HUDEP-2 (cell line): ENCODE results near the gene KIAA0232.

Source experiments
- DNase-seq, 76 experiments: peaks; one replicate each; lab custom pipeline; 2025; ENCODE audit not compliant: unreplicated experiment in 76 of 76; lab: John Stamatoyannopoulos, UW

KIAA0232 gene, protein sequence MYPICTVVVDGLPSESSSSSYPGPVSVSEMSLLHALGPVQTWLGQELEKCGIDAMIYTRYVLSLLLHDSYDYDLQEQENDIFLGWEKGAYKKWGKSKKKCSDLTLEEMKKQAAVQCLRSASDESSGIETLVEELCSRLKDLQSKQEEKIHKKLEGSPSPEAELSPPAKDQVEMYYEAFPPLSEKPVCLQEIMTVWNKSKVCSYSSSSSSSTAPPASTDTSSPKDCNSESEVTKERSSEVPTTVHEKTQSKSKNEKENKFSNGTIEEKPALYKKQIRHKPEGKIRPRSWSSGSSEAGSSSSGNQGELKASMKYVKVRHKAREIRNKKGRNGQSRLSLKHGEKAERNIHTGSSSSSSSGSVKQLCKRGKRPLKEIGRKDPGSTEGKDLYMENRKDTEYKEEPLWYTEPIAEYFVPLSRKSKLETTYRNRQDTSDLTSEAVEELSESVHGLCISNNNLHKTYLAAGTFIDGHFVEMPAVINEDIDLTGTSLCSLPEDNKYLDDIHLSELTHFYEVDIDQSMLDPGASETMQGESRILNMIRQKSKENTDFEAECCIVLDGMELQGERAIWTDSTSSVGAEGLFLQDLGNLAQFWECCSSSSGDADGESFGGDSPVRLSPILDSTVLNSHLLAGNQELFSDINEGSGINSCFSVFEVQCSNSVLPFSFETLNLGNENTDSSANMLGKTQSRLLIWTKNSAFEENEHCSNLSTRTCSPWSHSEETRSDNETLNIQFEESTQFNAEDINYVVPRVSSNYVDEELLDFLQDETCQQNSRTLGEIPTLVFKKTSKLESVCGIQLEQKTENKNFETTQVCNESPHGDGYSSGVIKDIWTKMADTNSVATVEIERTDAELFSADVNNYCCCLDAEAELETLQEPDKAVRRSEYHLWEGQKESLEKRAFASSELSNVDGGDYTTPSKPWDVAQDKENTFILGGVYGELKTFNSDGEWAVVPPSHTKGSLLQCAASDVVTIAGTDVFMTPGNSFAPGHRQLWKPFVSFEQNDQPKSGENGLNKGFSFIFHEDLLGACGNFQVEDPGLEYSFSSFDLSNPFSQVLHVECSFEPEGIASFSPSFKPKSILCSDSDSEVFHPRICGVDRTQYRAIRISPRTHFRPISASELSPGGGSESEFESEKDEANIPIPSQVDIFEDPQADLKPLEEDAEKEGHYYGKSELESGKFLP (N-terminal part only)

DNA sequence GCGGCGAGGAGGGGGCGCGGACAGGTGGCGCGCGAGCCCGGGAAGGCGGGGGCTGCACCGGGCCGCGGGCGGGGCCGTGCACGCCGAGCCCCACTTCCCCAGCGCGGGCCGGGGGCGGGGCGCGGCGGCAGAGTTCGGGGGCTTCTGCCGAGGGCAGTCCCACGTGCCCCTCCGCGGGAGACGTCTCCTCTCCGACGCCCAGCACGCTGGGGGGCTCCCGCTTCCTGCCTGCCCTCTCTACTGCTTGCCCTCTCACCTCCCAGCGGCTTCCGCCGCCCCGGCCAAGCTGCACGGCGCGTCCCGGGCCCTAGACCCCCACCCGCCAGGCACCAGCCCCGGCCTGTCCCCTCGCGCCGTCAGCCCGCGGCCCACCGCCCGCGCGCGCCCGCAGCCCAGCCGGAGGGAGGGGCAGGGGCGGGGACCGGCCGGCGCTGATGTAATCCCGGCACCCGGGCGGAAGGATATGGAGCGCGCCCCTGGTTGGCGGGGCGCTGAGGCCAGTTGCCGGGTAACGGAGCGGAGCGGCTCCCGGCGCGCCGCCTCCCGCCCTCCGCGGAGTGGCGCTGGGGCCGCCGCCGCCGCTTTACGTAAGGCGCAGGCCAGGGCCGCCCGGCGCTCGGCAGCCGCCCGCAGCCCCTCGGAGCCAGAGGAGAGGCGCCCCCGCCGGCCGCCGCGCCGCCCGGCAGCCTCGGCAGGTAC is at the start of gene KIAA0232:
TSS of gene KIAA0232 (plus strand) at position 581 of the 699 bp plus-strand sequence. CDS start 41,727 bp downstream, outside the sequence.
- DNase-seq, result peak in 74 of 76 experiments; percentile 30 to 91 (median 78)

DNA sequence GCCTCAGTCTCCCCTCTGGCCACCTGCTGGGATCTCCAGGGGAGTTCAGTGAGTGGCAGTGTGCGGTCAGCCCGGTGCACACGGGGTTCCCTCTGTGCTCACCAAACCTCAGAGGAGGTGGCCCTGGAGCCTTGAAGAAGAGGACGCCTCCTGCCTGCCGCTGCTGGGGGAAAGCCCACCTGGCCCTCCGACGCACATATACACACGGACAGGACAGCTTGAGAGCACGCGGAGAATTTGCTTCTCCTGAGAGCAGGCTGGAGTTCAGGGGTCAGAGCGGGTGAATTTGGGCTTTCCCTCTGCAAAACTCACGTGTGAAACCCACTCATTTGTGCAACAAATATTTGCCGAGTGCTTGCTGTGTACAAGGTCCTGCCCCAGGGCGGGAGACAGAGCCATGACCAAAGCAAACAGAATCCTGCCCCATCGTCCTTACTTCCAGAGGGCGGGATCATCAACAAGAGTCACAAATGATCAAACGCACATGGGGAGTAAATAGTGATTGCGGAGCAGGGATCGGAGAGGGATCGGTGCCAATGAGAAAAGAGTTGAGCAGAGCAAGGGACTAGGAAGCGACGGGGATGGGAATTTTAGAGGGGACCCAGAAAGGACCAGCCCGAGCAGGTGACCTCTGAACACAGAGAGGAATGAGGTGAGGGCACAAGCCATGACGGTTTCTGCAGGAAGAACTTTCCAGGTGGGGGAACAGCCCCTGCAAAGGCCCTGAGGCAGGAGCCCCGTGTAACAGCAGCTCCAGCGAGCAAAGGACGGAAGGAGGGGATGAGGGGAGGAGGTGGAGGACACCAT is 49.0 kb upstream of the KIAA0232 start:
- peak in 2 of 76 experiments; percentile 6 to 25 for DNase-seq

DNA sequence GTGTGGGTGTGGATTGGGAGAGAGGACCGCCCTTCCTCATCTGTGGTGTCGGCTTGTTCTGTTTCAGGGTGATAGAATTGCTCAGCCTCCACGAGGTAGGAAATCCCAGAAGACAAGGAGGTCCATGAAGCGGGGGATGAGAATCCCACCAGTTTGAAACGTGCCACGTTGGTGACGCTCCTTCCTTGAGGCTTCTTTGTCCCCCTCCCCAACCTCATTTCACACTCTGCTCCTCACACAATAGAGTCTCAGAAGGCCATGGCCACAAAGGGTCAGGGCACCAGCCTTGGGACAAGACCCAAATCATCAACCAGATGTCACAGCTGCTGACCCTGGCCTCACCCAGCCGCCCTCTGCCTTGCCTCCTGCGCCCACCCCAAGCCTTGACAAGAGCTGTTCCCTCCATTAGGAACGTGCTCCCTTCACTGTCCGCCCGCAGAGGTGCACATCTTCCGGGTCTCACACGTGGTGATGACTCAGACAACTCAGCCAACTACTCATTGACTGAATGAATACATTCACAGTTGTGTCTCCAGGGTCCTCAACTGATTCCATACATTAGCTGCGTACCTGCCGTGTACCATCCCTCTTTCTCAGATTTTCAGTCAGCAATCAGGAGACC is 48.3 kb upstream of the KIAA0232 start:
- DNase-seq, result peak in 4 of 76 experiments; percentile 17 to 47 (median 21)

DNA sequence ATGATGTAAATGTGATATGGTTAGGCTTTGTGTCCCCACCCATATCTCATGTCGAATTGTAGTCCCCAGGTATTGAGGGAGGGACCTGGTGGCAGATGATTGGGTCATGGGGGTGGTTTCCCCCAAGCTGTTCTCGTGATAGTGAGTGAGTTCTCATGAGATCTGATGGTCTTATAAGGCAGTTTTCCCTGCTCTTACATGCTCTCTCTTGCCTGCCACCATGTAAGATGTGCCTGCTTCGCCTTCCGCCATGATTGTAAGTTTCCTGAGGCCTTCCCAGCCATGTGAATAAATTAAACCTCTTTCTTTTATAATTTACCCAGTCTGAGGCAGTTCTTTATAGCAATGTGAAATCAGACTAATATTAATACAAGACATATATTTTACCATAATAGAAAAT is 42.6 kb upstream of the KIAA0232 start:
- no peak for DNase-seq

DNA sequence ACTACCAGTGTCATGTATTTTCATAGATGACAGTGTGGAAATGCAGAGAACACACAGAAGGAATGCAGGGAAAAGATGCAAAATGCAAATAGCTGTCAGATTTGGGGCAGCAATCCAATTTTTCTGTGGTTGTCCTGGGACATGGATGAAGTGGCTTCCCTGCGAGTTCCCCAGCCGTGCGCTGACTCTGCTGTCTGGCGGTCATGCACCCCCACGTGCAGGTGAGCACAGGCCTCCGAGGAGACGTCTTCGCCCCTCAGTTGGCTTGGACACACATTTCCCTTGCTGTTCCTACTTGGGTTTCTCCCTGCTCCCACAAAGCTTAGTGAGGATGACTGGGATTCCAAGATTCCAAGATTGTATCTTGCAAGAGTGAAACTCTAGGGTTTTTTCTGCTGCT is 42.2 kb upstream of the KIAA0232 start:
- no peak for DNase-seq

DNA sequence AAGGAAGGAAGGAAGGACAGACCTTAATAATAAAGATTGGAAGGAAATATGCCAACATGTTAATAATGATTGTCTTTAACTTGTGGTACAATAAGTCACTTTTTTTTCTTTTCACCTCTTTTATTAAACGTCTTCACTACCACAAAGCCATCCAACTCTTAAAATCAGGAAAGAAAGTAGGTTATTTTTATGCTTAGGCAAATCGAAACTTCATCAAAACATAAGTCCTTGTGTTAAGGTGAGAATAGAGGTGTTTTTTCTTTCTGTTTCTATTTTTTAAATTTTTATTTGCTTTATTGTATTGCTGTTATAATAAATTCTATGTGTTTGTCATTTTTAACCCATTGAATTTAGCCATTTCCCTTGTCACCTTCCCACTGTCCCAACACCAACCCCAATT is 40.0 kb upstream of the KIAA0232 start:
- no peak for DNase-seq

DNA sequence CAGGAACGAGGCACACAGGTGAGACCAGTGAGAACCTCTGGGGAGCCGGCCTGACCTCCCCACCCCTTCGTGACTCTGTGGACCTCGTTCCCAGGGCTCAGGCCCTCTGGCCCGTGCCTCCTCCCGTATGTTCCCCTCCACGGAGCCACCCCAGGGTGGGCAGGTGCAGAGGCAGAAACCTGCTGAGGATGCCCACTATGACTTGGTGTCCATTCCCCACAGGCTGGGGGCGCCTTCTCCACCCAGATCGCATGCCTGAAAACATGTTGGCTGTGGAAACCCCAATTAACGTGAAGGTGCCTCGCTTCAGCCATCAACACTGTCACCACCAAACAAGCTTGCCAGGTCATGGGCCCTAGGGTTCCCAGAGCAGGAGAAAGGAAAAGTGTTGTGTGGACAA is 39.5 kb upstream of the KIAA0232 start:
- DNase-seq, result no peak

DNA sequence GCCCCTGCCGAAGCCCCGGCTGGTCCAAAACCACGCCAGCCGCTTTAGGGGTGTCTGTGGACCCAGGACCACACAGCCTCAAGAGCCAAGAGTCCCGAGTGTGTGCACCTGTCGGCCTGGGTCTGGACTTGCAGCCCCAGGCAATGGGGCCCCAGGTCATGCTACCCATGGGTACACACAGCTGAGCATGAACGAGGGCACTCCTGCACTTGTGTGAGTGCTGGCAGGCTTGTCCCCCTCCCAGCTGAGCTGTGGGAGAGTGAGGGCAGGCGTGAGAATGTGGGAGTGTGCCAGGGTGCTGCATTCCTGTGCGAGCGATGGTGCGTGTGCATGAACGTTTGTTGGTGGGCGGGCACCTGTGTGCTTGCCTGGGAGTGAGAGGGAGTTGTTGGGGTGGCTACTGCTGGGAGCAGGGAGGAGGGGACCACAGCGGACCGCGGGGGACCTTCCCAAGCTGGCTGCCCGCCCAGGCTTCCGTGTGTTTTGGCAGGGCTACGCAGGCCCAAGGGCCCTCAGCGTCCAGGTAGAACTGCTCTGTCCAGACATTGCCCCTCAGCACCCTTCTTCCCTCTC is 35.7 kb upstream of the KIAA0232 start:
- DNase-seq, result no peak

DNA sequence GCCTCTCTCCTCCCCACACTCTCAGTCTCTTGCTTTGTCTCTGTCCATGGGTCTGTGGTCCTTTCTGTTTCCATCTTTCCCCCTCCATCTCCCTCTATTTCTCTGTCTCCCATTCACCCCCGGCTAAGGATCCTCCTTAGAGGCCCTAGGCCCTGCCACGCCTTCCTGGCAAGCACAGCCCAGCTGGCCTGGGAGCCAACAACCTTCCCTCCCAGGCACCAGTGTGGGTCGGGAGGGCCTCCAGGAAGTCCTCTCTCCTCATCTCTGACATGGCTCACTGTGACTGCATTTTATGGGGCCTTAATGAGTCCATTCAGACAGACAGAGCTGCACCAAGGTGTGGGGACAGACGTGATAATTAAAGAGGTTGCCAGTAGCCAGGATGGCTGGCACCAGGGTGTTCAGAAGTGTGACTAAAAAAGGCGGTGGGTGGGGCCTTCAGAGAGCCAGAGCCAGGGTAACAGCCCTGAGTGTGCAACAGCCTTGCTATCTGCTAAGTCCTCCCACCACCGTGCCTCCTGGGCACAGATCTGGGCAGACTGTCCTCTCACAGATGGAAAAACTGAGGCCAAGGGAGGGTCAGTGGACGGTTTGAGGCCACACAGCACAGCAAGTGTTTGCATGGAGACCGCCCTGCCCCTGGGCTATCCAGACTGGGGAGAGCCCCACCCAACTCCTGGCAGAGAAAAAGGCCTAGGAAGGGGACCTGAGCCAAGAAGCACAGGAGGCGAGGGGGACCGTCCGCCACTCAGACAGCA is 35.1 kb upstream of the KIAA0232 start:
- peak in 71 of 76 experiments; percentile 10 to 88 (median 52) for DNase-seq

DNA sequence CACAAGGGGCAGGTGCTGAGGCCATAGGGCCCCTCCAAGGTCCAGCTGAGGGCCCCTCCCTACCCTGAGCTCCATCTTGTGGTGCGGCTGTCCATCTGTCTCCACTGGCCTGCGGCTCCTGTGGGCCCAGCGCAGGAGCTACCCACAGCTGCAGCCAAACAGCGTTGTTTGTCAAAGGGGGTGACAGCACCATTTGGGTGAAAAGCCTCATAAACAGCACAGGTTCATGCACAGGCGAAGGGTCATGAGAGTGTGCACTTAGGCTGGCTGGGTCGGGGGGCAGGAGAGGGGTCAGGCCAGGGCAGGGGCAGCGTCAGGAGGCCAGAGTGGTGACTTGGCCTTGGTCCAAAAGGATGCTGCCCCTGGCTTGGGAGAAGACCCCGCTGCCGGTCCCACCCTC is 34.2 kb upstream of the KIAA0232 start:
- no peak for DNase-seq

DNA sequence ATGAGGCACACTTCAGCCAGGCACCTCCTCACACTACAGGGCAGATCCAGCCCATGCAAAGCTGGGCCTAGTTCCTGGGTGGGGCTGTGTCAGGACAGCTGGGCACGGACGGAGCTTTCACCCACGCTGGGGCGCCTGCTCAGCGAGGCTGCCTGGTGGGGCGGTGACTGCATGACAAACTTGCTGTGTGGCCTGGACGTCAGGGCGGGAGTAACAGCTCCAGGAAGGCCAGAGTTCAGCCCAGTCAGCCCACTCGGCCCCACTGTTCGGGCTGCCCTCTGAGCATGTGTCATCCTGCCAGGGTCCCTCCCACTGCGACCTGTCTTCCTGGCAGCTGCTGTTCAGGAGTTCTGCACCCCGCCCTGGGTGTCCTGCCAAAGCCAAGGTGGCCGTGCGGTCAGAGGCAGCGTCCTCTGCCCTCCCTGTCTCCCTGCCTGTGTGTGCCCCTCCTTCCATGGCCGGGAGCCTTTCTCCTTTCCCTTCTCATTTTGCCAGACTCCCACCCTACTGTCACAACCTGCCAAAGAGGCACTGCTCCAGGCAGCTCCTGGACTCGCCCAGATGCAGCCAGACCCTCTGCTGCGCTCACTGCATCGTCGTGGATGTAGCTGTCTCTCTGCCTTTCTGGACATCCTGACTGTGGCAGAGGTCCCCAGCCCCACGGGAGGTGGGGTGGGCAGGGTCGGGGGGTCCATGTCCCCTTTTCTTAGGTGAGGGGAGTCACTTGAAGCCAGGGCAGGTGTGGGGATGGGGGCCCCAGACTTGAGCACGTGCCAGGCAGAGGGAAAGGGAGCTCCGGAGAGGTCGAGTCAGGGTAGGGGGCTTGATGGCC is 33.0 kb upstream of the KIAA0232 start:
- DNase-seq, result peak in 73 of 76 experiments; percentile 15 to 94 (median 73)

DNA sequence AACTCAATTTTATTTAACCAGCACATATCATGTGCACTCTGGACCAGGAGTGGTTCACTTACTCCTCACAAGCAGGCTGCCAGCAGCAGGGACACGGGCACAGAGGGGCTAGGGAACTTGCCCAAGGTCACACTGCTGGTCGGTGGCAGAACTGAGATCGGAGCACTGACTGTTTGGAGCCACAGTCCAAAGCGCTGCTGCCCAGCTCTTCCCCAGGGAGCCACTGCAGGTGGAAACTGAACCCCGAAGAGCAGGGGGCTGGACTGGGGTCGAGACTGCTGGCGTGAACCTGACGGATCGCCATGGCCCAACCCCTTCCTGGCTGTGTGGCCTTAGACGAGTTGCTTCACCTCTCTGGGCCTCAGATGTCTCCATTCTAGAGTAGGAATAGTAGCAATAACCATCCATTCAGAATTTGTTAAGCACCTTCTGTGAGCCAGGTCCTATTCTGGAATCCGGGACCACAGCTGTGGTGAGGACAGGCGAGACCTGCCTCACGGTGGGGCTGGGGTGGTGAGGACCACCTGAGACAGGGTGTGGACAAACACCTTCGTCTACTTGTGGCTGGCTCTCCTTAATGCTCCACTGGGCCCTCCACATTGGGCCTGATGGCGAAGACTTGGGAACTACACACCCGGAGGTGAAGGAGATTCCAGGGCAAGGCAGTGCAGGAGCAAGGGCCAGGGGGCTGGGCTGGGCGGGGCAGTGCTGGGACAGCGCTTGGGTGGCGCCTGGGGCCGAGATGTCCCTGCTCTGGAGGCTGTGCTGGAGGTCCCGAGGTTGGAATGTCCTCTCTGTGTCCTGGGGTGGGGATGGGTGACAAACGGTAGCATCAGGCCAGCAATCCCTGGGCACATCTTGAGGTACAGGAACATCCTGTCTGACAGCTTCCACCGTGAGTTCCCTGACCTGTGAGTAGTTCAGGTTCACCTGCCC is 32.0 kb upstream of the KIAA0232 start:
- no peak for DNase-seq

DNA sequence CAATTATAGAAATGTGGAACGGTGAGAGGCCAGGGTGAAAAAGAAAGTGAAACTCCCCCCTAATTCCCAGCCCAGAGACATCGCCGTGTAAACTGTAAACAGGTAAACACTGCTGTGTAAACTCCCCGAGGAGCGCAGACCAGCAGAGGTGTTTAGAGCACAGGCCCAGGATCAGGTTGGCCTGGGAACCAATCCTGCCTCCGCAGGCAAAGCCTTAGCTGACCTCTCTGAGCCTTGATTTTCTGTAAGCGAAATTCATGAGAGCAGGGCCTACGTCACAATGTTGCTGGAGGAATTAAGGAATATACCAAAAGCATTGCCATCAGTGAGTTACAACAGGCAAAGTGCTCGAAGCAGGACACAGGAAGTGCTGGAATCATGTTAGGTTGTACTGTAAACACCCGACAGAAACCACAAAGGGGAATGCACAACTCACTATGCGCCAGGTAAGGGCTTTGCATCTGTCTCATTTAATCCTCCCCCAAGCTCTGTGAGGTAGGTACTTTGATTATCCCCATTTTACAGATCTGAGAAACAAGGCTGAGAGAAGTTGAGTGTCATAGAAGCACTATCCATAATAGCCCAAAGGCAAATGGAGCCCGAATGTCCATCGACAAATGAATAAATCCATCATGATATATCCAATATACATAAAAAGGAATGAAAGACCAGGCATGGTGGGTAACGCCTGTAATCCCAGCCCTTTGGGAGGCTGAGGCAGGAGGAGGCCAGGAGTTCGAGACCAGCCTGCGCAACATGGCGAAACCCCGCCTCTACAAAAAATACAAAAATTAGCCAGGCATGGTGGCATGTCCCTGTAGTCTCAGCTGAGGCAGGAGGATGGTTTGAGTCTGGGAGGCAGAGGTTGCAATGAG is 30.7 kb upstream of the KIAA0232 start:
- DNase-seq, result no peak

DNA sequence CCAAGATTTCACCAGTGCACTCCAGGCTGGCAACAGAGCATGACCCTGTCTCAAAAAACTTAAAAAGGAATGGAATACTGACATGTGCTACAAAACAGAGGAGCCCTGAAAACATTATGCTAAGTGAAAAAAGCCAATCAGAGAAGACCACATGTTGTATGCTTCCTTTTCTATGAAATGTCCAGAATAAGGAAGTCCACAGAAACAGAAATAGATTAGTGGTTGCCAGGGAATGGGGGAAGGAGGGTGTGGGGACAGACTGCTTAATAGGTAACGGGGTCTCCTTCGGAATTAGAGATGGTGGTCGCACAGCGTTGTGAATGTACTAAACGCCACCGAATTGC is 30.1 kb upstream of the KIAA0232 start:
- no peak for DNase-seq

DNA sequence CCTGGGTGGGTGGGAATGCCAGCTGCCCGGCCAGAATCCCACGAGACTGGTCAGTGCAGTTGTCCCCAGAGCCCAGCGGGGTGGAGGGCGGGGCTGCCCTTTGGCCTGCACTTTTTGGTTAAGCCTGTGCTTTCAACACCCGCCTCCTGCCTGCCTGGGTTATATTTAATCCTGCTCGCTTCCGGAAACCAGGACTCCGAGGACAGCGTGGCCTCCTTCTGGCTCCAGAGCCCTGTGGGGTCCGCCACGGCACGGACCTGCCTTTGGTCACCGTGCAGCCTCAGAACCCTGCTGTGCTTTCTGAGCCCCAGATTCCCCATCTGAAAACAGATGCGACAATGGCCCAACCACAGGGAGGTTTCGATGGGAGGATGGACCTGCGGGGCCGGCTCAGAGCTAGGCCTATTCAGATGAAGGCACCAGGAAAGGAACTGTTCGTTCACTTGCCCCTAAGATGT is 29.4 kb upstream of the KIAA0232 start:
- DNase-seq, result no peak
